K562 (cell line): ENCODE measurements around the gene ZMIZ1. TPM values are rescaled to one million over a fixed set of nuclear protein-coding genes. Genes with fewer than 3 reads are reported as not detected.

ENCODE experiments used
- ATAC-seq: fragments of 200-7000 bp; cut with Tn5 transposase; 3 replicates; pipeline ENCODE4 v1.9.1; 2020; ENCODE audit warnings: moderate library complexity
- BruUV-seq: library from RNA; stranded (reverse); fragments of 400-500 nt; replicated peaks from 2 replicates; lab custom pipeline; 2021; lab: Mats Ljungman, UMichigan
- CTCF ChIA-PET: fragments of 300-600 bp; formaldehyde crosslinking; extraction: SDS; loops from one replicate; lab custom pipeline; 2021; ENCODE audit warnings: low intra/inter-chr PET ratio; lab: Yijun Ruan, JAX
- POLR2A ChIA-PET: fragments of 300-600, 350-650 bp; sonication (Branson Sonifier 250); formaldehyde crosslinking; extraction: SDS; loops from one replicate; lab custom pipeline; 2021; ENCODE audit warnings: antibody characterized with exemption, inconsistent platforms; lab: Yijun Ruan, JAX
- DNase-seq, 4 experiments: peaks; one replicate each; pipeline versions ENCODE4 v3.0.0 to v3.0.0-alpha.2; 2011 to 2018; ENCODE audit warnings: low spot score in 3 of 4, mixed read lengths in 3 of 4; ENCODE audit errors: extremely low read depth in 1 of 4
- FAIRE-seq: peaks from 2 replicates; lab custom pipeline; 2011; peaks lifted over from hg19 to GRCh38; lab: Jason Lieb, UNC
- H2AFZ ChIP-seq: 2 replicates; pipeline ENCODE4 v1.6.0; 2011; ENCODE audit warnings: low read depth, low read length, control low read depth, inconsistent platforms
- H3K27ac ChIP-seq: fragments of 200-600 bp; 3 replicates; pipeline ENCODE4 v1.8.0; 2011; ENCODE audit warnings: low read depth, mild to moderate bottlenecking, control low read depth, inconsistent platforms, low read length, moderate library complexity, mixed read lengths; ENCODE audit errors: extremely low read depth
- H3K27me3 ChIP-seq, 2 experiments: fragments of 300-600 bp in 1 of 2; 2 replicates in 1 of 2; 3 replicates in 1 of 2; pipeline versions ENCODE4 v1.6.0 to v1.8.0; 2011; ENCODE audit warnings: inconsistent platforms in 2 of 2, low read length in 2 of 2, mild to moderate bottlenecking in 1 of 2, mixed read lengths in 1 of 2, moderate library complexity in 1 of 2; ENCODE audit not compliant: control insufficient read depth in 2 of 2, insufficient read depth in 2 of 2
- H3K36me3 ChIP-seq: fragments of 300-600 bp; 3 replicates; pipeline ENCODE4 v1.8.0; 2011; ENCODE audit warnings: mild to moderate bottlenecking, low read length, inconsistent platforms; ENCODE audit not compliant: control insufficient read depth, insufficient read depth
- H3K4me1 ChIP-seq, 2 experiments: fragments of 200-600 bp in 1 of 2; replicated peaks in 1 of 2; 2 replicates in 1 of 2; 3 replicates in 1 of 2; pipeline versions ENCODE4 v1.5.1 to v1.8.0; 2011; ENCODE audit warnings: inconsistent platforms in 2 of 2, low read length in 2 of 2, mild to moderate bottlenecking in 1 of 2, mixed read lengths in 1 of 2, moderate library complexity in 1 of 2; ENCODE audit not compliant: control insufficient read depth in 2 of 2, insufficient read depth in 2 of 2
- H3K4me2 ChIP-seq: 2 replicates; pipeline ENCODE4 v1.6.1; 2011; ENCODE audit warnings: low read length, control low read depth, inconsistent platforms, mixed read lengths; ENCODE audit not compliant: insufficient read depth
- H3K4me3 ChIP-seq: fragments of 200-600 bp; sonication (generic), shearing (Covaris generic); 2 replicates; pipeline ENCODE4 v1.5.1; 2016; ENCODE audit warnings: control low read depth, inconsistent platforms
- H3K79me2 ChIP-seq: fragments of 200-600 bp; 3 replicates; pipeline ENCODE4 v1.8.0; 2011; ENCODE audit warnings: low read length, inconsistent platforms; ENCODE audit not compliant: control insufficient read depth, insufficient read depth
- H3K9ac ChIP-seq, 2 experiments: 2 replicates each; pipeline versions ENCODE4 v1.6.0 to v1.6.1; 2011; ENCODE audit warnings: low read depth in 2 of 2, low read length in 2 of 2, control low read depth in 1 of 2, inconsistent platforms in 1 of 2, mild to moderate bottlenecking in 1 of 2, mixed read lengths in 1 of 2; ENCODE audit not compliant: insufficient read depth in 1 of 2
- H3K9me1 ChIP-seq: one replicate; pipeline ENCODE4 v1.6.0; 2011; ENCODE audit warnings: inconsistent platforms, mild to moderate bottlenecking, low read length, moderate library complexity; ENCODE audit not compliant: control insufficient read depth, insufficient read depth
- H3K9me3 ChIP-seq: replicated peaks from 2 replicates; pipeline ENCODE4 v1.5.1; 2011; ENCODE audit warnings: low read depth, low read length, inconsistent platforms; ENCODE audit not compliant: control insufficient read depth, insufficient read depth
- H4K20me1 ChIP-seq: replicated peaks from 2 replicates; pipeline ENCODE4 v1.6.1; 2011; ENCODE audit warnings: low read length, inconsistent platforms, mixed read lengths; ENCODE audit not compliant: control insufficient read depth, insufficient read depth
- ARID3A ChIP-seq: IDR thresholded peaks from 2 replicates; pipeline ENCODE4 v1.6.1; 2012; ENCODE audit warnings: low read depth, low read length, improper control_type of control experiment, borderline replicate concordance
- CBX5 ChIP-seq: IDR thresholded peaks from 2 replicates; pipeline ENCODE4 v1.6.1; 2014; ENCODE audit warnings: low read depth, borderline replicate concordance
- CHD1 ChIP-seq: fragments of 200-600 bp; sonication (generic); IDR thresholded peaks from one replicate; pipeline ENCODE4 v1.6.1; 2012; ENCODE audit warnings: mild to moderate bottlenecking, moderate library complexity, low read length, inconsistent platforms
- CTBP1 ChIP-seq: fragments of 450-650 bp; IDR thresholded peaks from 2 replicates; pipeline ENCODE4 v1.6.1; 2016; ENCODE audit warnings: borderline replicate concordance
- NFATC3 ChIP-seq: fragments of 450-650 bp; IDR thresholded peaks from 2 replicates; pipeline ENCODE4 v1.6.1; 2017; ENCODE audit warnings: mild to moderate bottlenecking
- OTX1 ChIP-seq: fragments of 450-650 bp; formaldehyde crosslinking; IDR thresholded peaks from 2 replicates; pipeline ENCODE4 v1.4.0; 2022; ENCODE audit warnings: mild to moderate bottlenecking
- POLR2AphosphoS2 ChIP-seq: IDR thresholded peaks from 2 replicates; pipeline ENCODE4 v1.6.1; 2012; ENCODE audit warnings: low read length, improper control_type of control experiment
- PYGO2 ChIP-seq: fragments of 450-650 bp; IDR thresholded peaks from 2 replicates; pipeline ENCODE4 v1.6.1; 2016; ENCODE audit warnings: mild to moderate bottlenecking, missing genetic modification characterization, moderate library complexity, missing compliant biosample characterization
- RBM34 ChIP-seq: fragments of 200-400 bp; formaldehyde crosslinking; IDR thresholded peaks from 2 replicates; pipeline ENCODE4 v1.6.1; 2018; ENCODE audit warnings: low read length, borderline replicate concordance; ENCODE audit not compliant: insufficient read depth
- XRCC3 ChIP-seq: fragments of 450-650 bp; IDR thresholded peaks from 2 replicates; pipeline ENCODE4 v1.6.1; 2017; ENCODE audit warnings: mild to moderate bottlenecking, moderate library complexity
- YBX1 ChIP-seq: fragments of 450-650 bp; IDR thresholded peaks from 2 replicates; pipeline ENCODE4 v1.7.1; 2016; ENCODE audit warnings: mild to moderate bottlenecking
- ZNF766 ChIP-seq: fragments of 200-800 bp; sonication (Bioruptor generic); conservative IDR thresholded peaks from 2 replicates; pipeline ENCODE4 v1.6.1; 2016; ENCODE audit warnings: missing genetic modification characterization, missing compliant biosample characterization
- WGBS: fragments of 100-300 bp; shearing (Covaris generic); methylation state at CpG from one replicate; pipeline ENCODE4 v1.1.6; 2016; ENCODE audit warnings: low coverage, mixed read lengths; ENCODE audit not compliant: insufficient coverage; ENCODE audit errors: missing lambda C conversion rate; 5-methylcytosine and 5-hydroxymethylcytosine counted together
- in situ Hi-C: fragments of 300-500 bp; cut with MboI; formaldehyde crosslinking; loops from 4 replicates; pipeline ENCODE4 v1.15.0; 2018; ENCODE audit warnings: inconsistent platforms, mixed read lengths
- intact Hi-C: fragments of 100-400 bp; cut with micrococcal nuclease; formaldehyde crosslinking; loops from 2 replicates; pipeline ENCODE4 v1.14.2; 2022
- polyA plus RNA-seq, 8 experiments: library from polyadenylated mRNA; depleted of rRNA in 4 of 8; stranded (reverse) in 5 of 8; unstranded in 3 of 8; fragments of >200 nt; fragmentation: Nextera tagmentation in 2 of 8; fragmentation: Illumina TruSeq in 1 of 8; extraction: Ambion mirVana in 2 of 8; extraction: Trizol in 1 of 8; gene quantifications; 2 replicates each; pipeline versions ENCODE4 v1.2.1 to v1.2.3, GENCODE V29; 2011 to 2014; ENCODE audit warnings: inconsistent platforms in 1 of 8, missing spikeins in 1 of 8
- total RNA-seq, 7 experiments: library from RNA; depleted of rRNA in 6 of 7; stranded (reverse); fragments of >200 nt in 6 of 7; fragmentation: Illumina TruSeq in 2 of 7; extraction: Trizol in 2 of 7; gene quantifications; 2 replicates each; pipeline versions ENCODE4 v1.2.1 to v1.2.3, GENCODE V29; 2011 to 2021; ENCODE audit warnings: low replicate concordance in 1 of 7

ZMIZ1 gene
- total and polyA plus RNA-seq, 9 of the 15 experiments (the other 6 are each of a cell fraction or from before 2014, with no cell fraction given) = 1.0 to 37.3 (median 4.3) TPM

GRCh38 chr10:79046741-79047583, 21.8 kb upstream of the ZMIZ1 start:
- whole genome bisulfite sequencing = 67% methylated on average over 5 of the region's 6 CpGs
- CTCF ChIA-PET = no interaction called here
- ATAC-seq (peak; percentile 38), FAIRE-seq (no peak)
- Histone ChIP-seq H4K20me1 (no peaks in the 10 kb centered on the region), H3K9ac (peak overlapping the region in 1 of 2 experiments; percentile 41; a peak in 2 of 4 replicates), H3K4me3 (no peak overlapping the region), H3K4me2 (no peak overlapping the region), H3K27ac (no peak overlapping the region), H2AFZ (peak overlapping the region; percentile 36), H3K4me1 (peaks cover 25 to 33% of the 10 kb centered on the region in 2 experiments), H3K79me2 (no peaks in the 10 kb centered on the region), H3K27me3 (no peaks in the 10 kb centered on the region)
- intact Hi-C loops (no loop called here), in situ Hi-C loops (no loop called here)
- TF ChIP-seq CBX5 (no peak), OTX1 (CRISPR knock-in tag) (0 out of 2 replicates have a peak, but pooled peaks have one; percentile 43)
- TF ChIP-seq, all 486 proteins: peak for 1
- no peaks in the 10 kb centered on the region for H3K9me3 ChIP-seq
- POLR2A ChIA-PET = interaction anchor here (0.7 to 1.8 kb wide), 5 partner anchors 8 to 400 kb away, joined by 3 to 11 read pairs (median 4); no protein-coding TSS in a partner anchor
- no TSS peak for BruUV-seq
- DNase-seq = no peak
- no peaks in the 10 kb centered on the region for H3K36me3 ChIP-seq
- no peaks in the 10 kb centered on the region for H3K9me1 ChIP-seq

GRCh38 chr10:79047584-79047874, 21.2 kb upstream of the ZMIZ1 start:
- Histone ChIP-seq H3K4me3 (no peak overlapping the region), H4K20me1 (no peaks in the 10 kb centered on the region), H3K4me2 (peak overlapping the region; percentile 58; the same call in 1 of the 2 replicates), H3K79me2 (no peaks in the 10 kb centered on the region), H3K9ac (peak overlapping the region; percentile 37 to 88; a peak in 3 of 4 replicates), H3K4me1 (peaks cover 25 to 34% of the 10 kb centered on the region in 2 experiments), H3K9me3 (no peaks in the 10 kb centered on the region), H3K9me1 (no peaks in the 10 kb centered on the region), H3K27me3 (no peaks in the 10 kb centered on the region), H3K36me3 (no peaks in the 10 kb centered on the region), H2AFZ (peak overlapping the region; percentile 91), H3K27ac (peak overlapping the region; percentile 70; the same call in 1 of the 3 replicates)
- ChIA-PET CTCF (no interaction called here), POLR2A (interaction anchor here (0.7 to 1.8 kb wide), 5 partner anchors 9 to 401 kb away, joined by 3 to 11 read pairs (median 4); no protein-coding TSS in a partner anchor)
- no TSS peak for BruUV-seq
- WGBS = 79% methylated on average over 4 of the region's 4 CpGs
- no peak for DNase-seq
- no peak for ATAC-seq
- peak; percentile 52 for FAIRE-seq
- in situ Hi-C loops (no loop called here), intact Hi-C loops (no loop called here)
- TF ChIP-seq CTBP1 (no peak), CHD1 (no peak), ZNF766 (CRISPR knock-in tag) (peak; percentile 5; the same call in 1 of the 2 replicates), NFATC3 (no peak), YBX1 (no peak), XRCC3 (no peak), PYGO2 (tag) (no peak), RBM34 (no peak), ARID3A (no peak), POLR2AphosphoS2 (no peak)
